Stimulated activated CD4-positive, alpha-beta T cell treated with anti-CD3 and anti-CD28 coated beads, Interleukin-12 subunit alpha, Interleukin-12 subunit beta, amount 100 ng/mL, for 48 hours (primary cell): Measurements from ENCODE around the gene NOS1AP.
"Not testable (repeated sequence)": the region's sequence is repeated elsewhere in the genome, so short reads cannot be mapped to it uniquely, and the experiment has no call there.

Experiments used
- DNase-seq, 3 donors: peaks; one replicate each; pipeline ENCODE4 v3.0.0-alpha.2; 2020; ENCODE audit warnings: low read depth in 2 of 3, low spot score in 1 of 3

Gene NOS1AP

DNA sequence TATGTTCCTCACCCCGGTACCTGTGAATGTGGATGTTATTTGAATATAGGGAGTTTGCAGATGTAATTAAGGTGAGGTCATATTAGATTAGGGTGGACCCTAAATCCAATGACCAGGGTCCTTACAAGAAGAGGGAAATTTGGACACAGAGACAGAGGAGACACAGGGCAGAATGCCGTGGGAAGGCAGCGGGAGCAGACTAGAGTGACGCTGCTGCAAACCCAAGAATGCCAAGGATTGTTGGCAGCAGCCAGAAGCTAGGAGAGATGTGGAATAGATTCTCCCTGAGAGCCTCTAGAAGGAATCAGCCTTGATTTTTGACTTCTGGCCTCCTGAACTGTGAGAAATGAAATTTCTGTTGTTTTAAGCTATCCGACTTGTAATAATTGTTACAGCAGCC lies 253.5 kb downstream of the NOS1AP start:
- DNase-seq = no peak

DNA sequence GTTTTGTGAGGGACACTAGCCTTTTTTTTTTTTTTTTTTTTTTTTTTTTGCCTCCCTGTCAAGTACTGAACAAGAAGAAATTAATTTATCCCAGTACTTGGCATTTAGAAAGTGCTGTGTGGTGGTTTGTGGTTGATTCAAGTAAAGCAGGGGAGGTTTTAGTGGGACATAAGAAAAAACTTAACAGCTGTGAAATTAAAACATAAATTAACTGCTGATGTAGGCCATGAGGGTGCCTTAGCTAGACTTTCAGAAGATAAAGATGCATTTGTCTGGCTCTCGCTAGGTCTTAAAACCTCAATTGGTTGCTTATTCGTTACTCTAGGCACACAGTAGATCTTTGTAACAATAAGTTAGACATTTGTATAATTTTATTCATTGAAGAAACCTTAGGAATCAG lies 254.9 kb downstream of the NOS1AP start:
- no peak for DNase-seq

GRCh38 chr1:162326559-162326958 lies 257.1 kb downstream of the NOS1AP start:
- DNase-seq = no peak

DNA sequence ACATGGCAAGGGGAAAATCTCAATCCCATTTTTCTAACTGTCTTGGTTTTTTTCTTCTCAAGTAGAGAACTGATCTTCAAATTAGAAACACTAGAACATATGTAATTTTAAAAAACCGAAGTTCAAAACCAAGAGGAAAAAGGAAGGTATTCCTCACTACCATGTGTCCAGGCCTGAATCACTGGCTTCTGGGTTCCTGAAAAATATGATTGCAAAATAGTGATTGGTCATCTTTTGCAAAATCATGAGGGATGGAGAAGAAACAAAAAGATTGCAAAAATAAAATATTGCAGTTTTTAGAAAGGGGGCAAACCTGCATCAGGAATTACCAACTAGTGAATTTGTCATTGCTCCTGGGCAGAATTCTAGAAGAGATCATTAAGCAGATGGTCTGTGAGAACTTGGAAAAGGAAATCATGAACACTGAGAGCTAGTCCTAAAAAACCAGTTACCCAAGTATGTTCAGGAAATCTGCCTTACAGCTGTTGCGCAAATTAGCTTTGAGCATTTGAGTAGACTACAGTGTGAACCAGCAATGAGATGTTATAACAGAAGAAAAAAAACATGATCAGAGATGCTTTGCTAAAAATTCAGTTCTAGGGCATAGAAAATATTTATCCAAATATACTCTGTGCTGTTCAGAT lies 257.8 kb downstream of the NOS1AP start:
- no peak for DNase-seq

- no peak for DNase-seq
Measured at GRCh38 chr1:162327788-162328165, 258.3 kb downstream of the NOS1AP start.

- DNase-seq = no peak
Measured at GRCh38 chr1:162328512-162328911, 259.0 kb downstream of the NOS1AP start.

DNA sequence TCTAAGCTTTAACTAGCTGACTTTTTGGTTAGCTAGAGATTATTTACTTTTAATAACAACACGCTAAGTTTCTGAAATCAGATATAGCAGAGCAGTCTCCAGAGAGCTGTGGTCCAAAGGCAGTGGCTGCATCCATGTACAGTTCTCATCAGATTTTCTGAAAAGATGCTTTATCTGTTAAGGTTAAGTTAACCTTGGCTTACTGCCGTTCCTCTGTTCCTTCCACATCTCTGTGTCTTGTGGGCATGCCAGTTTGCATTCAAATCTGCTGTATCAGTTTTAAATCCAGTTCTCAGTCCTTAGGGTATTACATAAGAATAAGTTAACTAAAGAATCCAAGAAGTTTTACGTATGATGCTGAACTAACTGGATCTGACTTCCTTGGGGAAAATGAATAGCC lies 260.3 kb downstream of the NOS1AP start:
- DNase-seq = no peak

GRCh38 chr1:162333991-162334390 lies 264.5 kb downstream of the NOS1AP start:
- DNase-seq = no peak

GRCh38 chr1:162335126-162335525 lies 265.6 kb downstream of the NOS1AP start:
- no peak for DNase-seq

DNA sequence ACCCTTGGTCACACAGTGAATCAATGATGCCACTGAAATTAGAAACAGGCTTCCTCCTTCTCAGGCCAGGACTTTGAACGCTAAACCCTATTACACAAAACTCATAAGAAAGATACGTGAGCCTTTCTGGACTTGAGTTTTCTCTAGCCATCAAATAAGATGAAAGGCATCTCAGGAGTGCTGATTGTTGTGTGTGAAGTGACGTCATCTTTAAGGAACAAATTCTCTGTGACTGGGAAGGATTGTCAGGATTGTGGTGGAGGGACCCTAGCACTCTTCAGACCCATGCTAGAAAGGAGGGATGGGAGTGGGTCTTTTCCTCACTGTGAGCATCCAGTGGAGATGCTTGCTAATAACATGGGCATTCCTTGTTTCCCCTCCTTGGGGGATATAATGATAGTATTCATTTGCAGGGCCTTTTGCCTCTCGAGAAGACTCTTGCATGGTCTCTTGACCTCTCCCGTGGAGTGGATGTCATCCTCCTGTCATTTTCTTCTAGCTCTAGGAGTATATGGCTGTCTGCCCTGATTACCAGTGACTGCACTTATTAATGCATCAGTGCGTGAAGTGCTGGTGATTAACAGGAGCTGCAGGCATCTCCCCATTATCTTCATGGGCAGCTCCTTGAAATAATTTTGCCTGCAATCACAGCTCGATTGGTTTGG lies 267.3 kb downstream of the NOS1AP start:
- DNase-seq = no peak

DNA sequence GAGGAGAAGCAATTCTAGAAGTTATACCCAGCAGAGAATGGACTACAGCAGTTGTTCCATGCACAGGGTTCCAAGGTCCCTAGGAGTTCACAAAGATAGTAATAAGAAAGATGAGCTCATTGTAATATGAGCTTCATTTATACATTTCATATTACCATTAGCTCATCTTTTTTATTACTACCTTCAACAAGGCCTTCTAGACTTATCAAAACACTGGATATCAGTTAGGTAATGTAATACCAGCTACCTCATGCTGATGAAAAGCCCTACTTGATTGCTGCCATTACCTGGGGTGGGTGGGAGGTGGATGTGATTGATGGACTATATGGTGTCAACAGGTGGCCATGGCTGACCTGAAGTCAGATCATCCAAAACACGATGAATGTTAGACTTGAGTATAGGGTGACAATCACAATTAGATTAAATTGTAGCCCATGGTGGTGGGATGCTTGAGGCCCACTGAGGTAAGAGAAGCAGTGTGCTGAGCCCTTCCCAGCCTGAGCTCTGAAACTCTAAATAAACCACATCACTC lies 273.0 kb downstream of the NOS1AP start:
- no peak for DNase-seq

DNA sequence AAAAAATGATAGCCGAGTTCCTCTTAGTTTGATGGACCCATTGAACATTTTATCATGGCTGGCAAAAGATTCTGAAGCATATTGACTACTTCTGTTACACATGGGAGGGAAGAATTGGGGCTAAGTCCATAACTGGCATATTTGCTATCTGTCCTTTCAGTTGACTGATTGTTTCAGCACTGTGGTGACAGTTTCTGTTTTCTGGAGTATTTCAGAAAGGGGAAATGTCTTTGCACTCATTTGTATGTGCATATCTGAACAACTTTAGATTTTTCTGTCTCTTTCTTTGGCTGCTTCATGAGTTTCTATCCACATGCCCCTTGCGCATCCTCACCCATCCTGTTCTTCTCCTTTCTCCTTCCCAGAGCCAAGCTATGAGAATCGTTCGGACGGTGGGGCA lies 274.0 kb downstream of the NOS1AP start:
- no peak for DNase-seq

- DNase-seq = no peak
Measured at GRCh38 chr1:162347281-162347680, 277.8 kb downstream of the NOS1AP start.

- no peak for DNase-seq
Measured at GRCh38 chr1:162349635-162350330, 280.3 kb downstream of the NOS1AP start.

- no peak for DNase-seq
Measured at GRCh38 chr1:162351246-162351842, 281.9 kb downstream of the NOS1AP start.

GRCh38 chr1:162351874-162352273 lies 282.4 kb downstream of the NOS1AP start:
- not testable (repeated sequence) for DNase-seq

- DNase-seq = no peak
Measured at GRCh38 chr1:162353078-162353477, 283.6 kb downstream of the NOS1AP start.

- DNase-seq = no peak
Measured at GRCh38 chr1:162353702-162354101, 284.2 kb downstream of the NOS1AP start.

- DNase-seq = peak in 1 of 3 donors; percentile 1
Measured at GRCh38 chr1:162357681-162358266, 288.3 kb downstream of the NOS1AP start.

DNA sequence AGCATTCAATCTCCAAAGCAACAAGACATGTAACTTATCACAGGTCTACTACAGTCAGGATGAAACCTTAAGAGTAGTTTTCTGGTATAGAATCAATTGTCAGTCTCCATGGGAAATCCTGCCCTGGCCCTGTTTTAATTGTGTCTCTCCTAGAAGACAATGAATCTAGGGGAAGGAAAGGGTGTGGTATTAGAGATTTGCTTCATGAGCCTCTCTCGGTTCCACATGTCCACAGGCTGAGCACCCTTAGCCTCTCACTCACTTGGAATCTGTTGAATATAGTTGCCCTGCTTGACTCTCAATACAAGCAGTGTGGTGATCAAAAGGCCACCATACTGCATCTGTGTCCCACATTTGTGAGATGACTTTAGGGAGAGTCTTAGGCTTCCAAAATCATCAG lies 289.4 kb downstream of the NOS1AP start:
- DNase-seq = no peak

DNA sequence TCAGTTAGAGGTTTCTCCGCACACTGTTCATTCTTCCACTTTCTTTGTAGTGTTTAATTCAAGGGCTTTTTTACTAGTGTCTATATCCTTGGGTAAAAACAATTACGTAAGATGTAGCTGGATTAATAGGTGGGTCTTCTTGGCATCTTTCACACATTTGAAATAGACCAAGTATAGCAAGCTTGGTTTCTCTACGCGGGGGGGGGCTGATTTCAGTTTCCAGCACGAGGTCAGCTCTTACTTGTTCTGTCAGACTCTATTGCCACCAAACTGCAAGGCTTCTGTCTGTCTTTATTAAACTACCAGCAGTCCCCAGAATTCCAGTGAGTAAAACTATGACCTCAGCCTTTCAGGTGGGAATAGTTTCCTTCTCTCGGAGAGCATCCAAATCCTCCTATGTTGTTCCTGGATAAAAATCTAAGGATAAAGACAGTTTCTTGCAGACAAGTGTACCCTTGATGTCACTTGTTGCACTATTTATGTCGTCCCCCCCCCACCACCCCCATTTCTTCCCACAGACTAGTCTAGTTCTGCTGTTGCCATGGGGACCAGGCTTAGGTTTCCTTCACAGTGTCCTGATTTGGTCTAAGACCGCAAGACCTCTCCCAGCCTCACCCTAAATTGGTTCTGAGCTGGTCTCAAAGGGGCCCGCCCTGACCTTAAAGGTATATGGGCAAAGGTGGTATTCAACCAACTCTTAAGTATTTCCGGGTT lies 290.2 kb downstream of the NOS1AP start:
- no peak for DNase-seq
